GM12873 (cell line): ENCODE measurements around the gene TMEM169.

ENCODE experiments used
- TF ChIP-seq, protein P1 (sequence below): IDR thresholded peaks from 2 replicates; pipeline ENCODE4 v1.5.1; 2012; ENCODE audit warnings: low read depth, mild to moderate bottlenecking, moderate library complexity, low read length, control low read depth; ENCODE audit not compliant: insufficient read depth; ENCODE audit errors: missing control alignments

The TMEM169 gene

DNA sequence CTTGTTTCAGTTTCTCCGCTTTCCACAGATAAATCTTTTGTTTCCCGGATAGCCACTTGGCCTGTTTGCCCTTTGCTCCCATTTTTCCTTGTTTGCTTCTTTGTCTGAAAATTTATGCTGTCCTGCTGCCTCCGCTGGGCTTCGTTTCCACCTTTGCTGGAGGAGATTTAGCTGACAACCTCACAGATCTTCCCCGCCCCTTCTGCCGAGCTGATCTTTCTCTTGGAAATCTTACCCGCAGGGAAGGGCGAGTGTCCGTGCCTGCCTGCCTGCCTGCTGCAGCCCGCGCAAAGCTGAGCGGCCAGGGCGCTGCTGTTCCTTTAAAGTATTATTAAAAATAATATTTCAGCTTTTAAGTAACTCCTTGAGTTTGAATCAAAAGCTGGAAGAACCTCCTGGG is 26.0 kb downstream of the TMEM169 start:
- TF ChIP-seq, protein P1, sequence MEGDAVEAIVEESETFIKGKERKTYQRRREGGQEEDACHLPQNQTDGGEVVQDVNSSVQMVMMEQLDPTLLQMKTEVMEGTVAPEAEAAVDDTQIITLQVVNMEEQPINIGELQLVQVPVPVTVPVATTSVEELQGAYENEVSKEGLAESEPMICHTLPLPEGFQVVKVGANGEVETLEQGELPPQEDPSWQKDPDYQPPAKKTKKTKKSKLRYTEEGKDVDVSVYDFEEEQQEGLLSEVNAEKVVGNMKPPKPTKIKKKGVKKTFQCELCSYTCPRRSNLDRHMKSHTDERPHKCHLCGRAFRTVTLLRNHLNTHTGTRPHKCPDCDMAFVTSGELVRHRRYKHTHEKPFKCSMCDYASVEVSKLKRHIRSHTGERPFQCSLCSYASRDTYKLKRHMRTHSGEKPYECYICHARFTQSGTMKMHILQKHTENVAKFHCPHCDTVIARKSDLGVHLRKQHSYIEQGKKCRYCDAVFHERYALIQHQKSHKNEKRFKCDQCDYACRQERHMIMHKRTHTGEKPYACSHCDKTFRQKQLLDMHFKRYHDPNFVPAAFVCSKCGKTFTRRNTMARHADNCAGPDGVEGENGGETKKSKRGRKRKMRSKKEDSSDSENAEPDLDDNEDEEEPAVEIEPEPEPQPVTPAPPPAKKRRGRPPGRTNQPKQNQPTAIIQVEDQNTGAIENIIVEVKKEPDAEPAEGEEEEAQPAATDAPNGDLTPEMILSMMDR: no peak

DNA sequence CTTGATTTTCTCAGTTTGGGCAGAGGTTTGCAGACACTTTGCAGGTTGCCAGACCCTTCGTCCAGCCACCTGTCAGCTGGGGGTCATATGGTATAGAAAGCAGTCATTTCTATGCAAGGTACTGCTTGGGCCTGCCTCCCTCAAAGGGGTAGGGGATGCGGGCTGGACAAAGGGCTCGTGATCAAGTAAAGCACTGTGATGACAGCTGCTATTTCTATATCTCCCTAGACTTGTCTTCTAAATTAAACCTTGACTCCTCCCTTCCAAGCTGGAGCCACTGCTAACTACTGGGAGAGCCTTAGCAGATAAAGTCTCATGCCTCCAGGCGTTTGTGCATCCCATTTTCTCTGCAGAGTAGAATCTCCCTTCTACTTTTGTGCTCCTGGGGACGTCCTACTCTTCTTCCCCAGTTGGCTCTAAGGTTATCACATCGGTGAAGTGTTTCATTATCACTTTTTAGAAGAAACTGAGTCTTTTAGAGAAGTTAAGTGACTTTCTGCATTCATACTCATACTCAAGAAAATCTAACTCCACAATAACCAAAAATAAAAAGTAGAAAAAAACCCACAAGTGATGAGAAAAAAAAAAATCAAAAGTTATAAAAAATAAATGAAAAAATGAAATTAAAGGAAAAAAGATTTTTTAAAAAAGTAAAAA is 26.7 kb downstream of the TMEM169 start:
- TF ChIP-seq, protein P1: no peak

DNA sequence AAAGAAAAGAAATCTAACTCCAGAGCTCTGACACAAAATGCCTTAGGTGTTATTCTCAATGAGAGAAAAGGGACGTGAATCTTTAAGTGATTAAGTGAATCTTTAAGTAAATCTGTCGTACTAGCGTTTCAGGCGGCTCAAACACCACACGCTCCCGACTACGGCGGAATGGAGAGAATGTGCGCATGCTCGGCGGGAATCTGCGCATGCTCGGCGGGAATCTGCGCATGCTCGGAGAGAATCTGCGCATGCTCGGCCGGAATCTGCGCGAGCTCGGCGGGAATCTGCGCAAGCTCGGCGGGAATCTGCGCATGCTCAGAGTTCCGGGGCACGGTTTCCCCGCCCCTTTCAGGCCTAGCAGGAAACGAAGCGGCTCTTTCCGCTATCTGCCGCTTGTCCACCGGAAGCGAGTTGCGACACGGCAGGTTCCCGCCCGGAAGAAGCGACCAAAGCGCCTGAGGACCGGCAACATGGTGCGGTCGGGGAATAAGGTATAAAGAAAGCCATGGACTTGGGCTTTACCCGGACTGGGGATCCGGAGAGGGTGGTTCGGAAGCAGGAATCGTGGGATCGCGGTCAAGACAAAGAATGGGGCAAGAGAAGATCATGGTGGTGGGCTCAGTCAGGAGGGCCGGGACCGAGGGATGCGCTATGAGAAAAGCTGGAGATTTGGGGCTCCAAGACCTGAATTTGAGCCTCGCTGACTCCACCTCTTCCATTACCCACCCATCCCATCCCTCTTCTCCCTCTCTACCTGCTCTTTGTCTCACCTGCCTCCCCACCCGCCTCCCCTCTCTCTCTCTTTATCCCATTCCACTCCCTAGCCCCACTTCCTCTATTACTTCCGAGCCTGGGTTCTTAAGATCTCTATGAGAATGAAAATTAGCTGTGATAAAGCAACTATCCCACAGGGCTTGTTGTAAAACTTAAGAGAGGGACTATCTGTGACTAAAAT is 27.5 kb downstream of the TMEM169 start, which contains the start of gene XRCC5:
XRCC5 (plus strand) TSS at position 382 of the 955 bp plus-strand sequence; CDS start at position 471, 89 bp downstream.
- TF ChIP-seq, protein P1: no peak

DNA sequence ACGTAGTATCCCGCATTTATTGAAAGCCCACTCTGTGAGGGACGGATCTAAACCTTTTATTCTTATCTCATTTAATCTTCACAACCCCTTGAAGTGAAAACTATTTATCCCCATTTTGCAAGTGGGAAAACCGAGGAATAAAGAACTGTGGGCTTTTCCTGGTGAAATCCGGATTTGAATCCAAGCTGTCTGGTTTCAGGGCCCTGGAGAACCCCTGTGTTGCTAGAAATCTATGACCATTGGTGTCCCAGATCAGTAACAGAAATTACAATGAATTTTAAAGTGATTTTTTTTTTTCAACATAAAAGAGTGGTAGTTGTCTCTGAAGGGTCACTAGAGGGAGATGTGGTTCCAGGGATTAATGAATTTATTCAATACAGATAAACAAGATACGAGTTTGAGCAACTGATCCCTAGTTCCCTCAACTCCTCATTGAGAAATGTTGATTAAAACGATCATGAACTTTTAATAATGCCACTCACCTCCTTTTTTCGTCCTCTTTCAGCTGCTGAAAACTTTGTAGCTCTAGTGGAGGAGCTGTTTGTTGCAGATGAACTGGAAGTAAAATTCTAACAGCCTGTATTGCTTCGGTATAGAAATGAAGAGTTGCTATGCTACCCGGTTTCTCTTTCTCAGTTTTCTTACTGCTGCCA is 28.4 kb downstream of the TMEM169 start:
- TF ChIP-seq, protein P1: peak; percentile 59

DNA sequence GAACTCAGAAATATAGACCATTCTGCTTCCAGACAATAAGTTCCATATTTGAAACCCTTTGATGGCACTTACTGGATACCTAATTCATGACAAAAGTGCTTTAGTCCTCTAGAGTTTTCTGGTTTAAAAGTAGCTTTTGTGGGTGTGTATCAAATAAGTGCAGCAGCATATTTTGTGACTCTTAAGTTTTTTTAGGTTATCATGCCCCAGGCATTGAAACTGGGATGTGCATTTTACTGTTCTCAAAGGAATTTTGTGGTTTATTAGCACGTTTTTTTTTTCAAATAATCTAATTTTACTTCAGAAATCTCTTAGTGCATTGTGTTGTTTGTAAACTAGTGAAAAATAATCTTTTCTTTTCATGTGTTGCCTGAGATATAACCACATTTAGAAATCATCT is 28.9 kb downstream of the TMEM169 start:
- TF ChIP-seq, protein P1: no peak

DNA sequence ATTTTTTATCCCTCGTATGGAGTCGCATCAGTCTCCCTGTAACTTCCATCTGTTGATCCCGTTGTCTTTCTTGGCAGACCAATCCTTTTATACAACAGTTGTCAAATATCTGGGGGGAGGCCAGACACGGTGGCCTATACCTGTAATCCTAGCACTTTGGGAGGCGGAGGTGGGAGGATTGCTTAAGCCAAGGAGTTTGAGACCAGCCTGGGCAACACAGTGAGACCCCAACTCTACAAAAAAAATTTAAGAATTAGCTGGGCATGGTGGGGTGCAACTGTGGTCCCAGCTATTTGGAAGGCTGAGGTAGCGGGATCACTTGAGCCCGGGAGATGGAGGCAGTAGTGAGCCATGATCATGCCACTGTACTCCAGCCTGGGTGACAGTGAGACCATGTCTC is 29.4 kb downstream of the TMEM169 start:
- TF ChIP-seq, protein P1: no peak

DNA sequence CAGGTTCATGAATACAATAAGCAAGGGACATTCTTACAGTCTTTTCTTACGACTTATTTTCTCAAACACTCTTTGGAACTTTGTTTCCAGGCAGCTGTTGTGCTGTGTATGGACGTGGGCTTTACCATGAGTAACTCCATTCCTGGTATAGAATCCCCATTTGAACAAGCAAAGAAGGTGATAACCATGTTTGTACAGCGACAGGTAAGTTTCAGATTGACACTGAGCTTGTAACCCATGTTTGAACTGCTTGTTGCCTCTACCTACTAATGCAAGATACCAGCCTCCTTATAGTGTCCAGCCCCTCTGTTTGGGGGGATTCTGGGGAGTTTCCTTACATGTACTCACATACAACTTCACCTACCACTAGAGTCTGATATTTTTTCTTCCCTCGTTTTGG is 31.2 kb downstream of the TMEM169 start:
- TF ChIP-seq, protein P1: no peak
